NCI-H345 (cell line): ENCODE data around the gene CNTNAP1.
"Not testable (repeated sequence)": the region's sequence is repeated elsewhere in the genome, so short reads cannot be mapped to it uniquely, and the experiment has no call there.

ENCODE experiments used
- DNase-seq: peaks from one replicate; lab custom pipeline; 2025; lab: John Stamatoyannopoulos, UW

Gene CNTNAP1

GRCh38 chr17:42740699-42741098 is 58.4 kb downstream of the CNTNAP1 start:
- DNase-seq: no peak

- not testable (repeated sequence) for DNase-seq
These were observed 60.6 kb downstream of the CNTNAP1 start for GRCh38 chr17:42742916-42743315.

GRCh38 chr17:42743595-42744282 is 61.4 kb downstream of the CNTNAP1 start:
- DNase-seq: no peak

- peak; percentile 82 for DNase-seq
These were observed 62.0 kb downstream of the CNTNAP1 start for GRCh38 chr17:42744283-42744805.

GRCh38 chr17:42744806-42745617 is 62.7 kb downstream of the CNTNAP1 start, which contains the start of gene EZH1:
Gene EZH1 (minus strand): TSS chr17:42745040. CDS start chr17:42728941, 16,099 bp downstream.
- peak; percentile 95 for DNase-seq

GRCh38 chr17:42748202-42748907 is 66.0 kb downstream of the CNTNAP1 start:
- DNase-seq: no peak

- DNase-seq: no peak
These were observed 66.8 kb downstream of the CNTNAP1 start for GRCh38 chr17:42748908-42749798.
